ENCODE data around the gene FAM3C.

Gene FAM3C

DNA sequence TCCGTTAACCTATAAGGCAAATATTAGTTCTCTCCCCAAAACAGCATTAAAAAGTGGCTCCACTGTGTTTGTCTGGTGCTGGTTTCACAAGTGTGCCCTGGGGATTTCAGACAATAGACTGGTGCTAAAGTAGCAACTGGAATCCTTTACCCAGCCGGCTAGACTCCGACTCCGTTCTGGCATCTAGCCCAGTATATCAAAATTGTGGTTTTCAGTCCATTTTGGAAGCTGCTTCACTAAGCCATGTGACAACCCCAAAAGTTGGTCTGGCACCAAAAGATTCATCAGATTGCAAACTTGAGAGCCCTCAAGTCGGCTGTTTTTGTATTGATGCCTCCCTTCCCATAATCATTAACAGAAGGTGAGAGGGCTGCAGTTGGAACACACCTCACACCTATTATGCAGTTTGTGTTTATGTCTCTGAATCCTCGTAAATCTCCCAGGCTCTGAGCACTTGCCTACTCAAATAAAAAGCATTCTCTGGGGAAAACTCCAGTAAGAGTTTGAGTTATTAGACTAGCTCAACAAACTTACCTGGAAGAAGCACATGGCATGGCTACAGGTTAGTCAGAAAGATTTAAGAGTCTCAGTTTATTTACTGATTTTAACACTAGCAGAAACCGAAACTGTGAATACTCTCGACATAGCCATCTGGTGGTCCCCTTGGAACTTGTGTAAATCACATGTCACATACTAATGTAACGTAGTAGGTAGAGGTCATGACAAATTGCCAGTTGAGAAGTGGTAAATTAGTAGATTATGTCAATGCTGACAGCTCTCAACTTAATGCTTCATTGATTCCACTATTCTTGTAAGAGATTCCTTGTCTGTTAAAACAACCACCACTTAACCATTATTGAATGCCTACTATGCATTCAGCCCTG lies 82.1 kb downstream of the FAM3C start:
- peak; percentile 65 for DNase-seq (ENCODE audit: low read depth)
- H3K4me3 ChIP-seq (ENCODE audit: low read depth, low read length): no peak overlapping the region
- TF ChIP-seq, protein P1, sequence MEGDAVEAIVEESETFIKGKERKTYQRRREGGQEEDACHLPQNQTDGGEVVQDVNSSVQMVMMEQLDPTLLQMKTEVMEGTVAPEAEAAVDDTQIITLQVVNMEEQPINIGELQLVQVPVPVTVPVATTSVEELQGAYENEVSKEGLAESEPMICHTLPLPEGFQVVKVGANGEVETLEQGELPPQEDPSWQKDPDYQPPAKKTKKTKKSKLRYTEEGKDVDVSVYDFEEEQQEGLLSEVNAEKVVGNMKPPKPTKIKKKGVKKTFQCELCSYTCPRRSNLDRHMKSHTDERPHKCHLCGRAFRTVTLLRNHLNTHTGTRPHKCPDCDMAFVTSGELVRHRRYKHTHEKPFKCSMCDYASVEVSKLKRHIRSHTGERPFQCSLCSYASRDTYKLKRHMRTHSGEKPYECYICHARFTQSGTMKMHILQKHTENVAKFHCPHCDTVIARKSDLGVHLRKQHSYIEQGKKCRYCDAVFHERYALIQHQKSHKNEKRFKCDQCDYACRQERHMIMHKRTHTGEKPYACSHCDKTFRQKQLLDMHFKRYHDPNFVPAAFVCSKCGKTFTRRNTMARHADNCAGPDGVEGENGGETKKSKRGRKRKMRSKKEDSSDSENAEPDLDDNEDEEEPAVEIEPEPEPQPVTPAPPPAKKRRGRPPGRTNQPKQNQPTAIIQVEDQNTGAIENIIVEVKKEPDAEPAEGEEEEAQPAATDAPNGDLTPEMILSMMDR (IDR thresholded peaks at IDR 0.05; ENCODE audit: control insufficient read depth, extremely low read depth, insufficient read depth): no peak

DNA sequence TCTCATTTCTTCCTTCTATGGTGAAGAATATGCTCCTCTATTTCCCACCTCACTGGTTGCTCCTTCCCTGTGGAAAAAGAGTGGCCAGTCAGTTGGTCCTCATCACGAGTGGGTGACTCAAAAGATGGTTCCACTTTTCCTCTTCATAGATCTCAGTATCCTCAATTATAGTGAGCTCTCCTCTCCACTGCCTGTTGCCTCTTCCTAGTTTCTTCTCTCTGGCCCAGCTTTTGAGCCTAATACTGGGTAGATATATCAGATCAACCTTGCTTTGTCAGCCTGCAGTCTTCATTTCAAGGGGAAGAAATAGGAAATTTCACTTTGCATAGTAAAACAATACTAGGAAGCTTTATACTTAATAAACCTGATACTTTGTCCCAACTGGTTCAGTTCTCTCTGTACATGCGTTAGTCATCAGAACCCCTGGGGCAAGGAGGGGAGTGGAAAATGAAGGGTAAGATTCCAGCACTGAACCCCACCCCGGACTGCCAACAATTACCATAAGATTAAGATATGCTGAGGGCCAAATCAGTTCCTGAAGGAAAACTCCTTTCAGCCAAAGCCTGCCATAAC lies 82.8 kb downstream of the FAM3C start:
- H3K4me3 ChIP-seq (ENCODE audit: low read depth, low read length): no peak overlapping the region
- TF ChIP-seq, protein P1 (IDR thresholded peaks at IDR 0.05; ENCODE audit: control insufficient read depth, extremely low read depth, insufficient read depth): no peak
- DNase-seq (ENCODE audit: low read depth): no peak

DNA sequence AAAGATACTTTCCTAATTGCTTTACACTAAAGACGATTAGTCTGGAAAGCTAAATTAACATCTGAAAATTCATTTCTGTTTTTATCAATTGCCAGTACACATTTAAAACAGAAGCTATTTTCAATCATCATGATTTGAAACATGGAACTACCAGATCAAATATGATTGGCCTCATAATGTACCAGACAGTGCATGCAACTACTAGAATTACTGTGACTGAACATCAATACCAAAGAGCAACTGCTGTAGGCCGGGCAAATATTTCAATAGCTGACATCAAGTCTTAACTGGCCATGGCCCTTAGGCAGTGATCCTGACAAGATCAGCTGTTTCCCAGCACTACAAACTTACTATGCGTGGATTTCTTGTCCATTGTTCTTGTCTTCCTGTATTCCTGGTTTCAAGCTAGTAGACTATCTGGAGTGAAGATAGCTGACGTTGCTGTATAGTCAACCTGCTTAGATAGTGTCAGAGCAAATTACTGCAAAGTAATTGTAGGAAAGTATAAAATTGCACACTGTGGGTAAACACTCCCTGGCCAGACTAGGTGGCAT lies 89.0 kb downstream of the FAM3C start:
- TF ChIP-seq, protein P1 (IDR thresholded peaks at IDR 0.05; ENCODE audit: control insufficient read depth, extremely low read depth, insufficient read depth): no peak
- no peak for DNase-seq (ENCODE audit: low read depth)
- H3K4me3 ChIP-seq (ENCODE audit: low read depth, low read length): no peak overlapping the region

DNA sequence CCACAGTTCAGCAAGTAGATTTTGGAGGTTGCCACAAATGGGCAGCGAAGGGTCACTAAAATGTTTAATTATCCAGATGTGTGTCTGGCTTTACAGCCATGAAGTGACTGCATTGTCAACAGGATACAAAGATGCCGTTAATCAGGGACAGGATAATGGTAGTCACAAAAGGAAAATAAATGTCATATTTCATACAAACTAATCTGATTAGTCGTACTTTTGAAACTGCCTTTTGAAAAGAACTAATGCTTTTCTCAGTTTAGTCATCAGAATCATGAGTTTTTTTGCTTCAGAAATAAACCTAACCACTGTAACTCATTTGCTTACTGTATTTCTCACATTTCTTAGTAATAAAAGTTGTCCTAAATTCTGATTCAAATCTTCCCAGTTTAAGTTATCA lies 89.5 kb downstream of the FAM3C start:
- TF ChIP-seq, protein P1 (IDR thresholded peaks at IDR 0.05; ENCODE audit: control insufficient read depth, extremely low read depth, insufficient read depth): no peak

DNA sequence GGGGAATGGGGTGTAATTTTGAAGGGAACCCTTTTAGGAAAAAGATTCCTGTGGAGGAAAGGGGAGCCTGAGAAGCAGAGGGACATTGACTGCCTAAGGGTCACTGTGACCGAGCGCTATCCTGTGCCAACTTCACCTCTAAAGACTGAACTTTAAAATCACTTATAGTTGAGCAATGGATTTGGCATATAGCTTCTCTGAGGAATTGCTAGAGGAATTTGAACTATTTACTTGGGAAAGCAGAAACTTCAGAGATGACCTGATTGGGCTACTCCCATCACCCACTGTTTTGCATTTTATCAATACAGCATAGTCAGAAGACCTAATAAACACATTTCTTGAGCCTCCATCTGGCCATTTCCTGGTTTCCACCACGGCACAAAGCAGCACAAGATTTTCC lies 91.0 kb downstream of the FAM3C start:
- TF ChIP-seq, protein P1 (IDR thresholded peaks at IDR 0.05; ENCODE audit: control insufficient read depth, extremely low read depth, insufficient read depth): no peak
- DNase-seq (ENCODE audit: low read depth): no peak

More for the DNA sequence above, 89.5 kb downstream of the FAM3C start:
- H3K4me3 ChIP-seq (ENCODE audit: low read depth, low read length): no peak overlapping the region
- no peak for DNase-seq (ENCODE audit: low read depth)

DNA sequence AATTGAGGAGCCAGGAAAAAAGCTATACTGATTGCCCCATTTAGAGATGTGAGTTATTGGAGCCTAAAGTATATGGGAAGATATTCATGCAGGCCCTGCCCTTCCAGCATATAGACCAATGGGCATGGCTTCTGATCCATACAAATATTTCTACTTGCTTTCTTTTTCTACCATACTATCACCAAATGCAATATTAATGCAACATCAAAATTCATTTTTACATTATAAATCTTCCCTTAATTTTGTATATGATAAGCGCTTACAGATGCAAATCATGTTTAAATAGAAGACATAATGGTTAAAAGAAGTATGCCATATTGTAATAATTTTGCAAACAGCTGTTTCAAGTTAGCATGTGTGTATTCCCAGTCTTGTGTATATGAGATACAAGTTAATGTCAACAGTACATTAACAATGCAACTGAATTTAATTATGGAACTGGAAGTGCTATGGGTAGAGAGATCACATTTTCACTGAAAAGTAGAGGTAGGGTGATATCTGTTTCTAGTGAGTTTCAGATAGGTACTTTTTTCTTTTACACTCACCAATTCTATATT lies 91.9 kb downstream of the FAM3C start:
- TF ChIP-seq, protein P1 (IDR thresholded peaks at IDR 0.05; ENCODE audit: control insufficient read depth, extremely low read depth, insufficient read depth): no peak
- DNase-seq (ENCODE audit: low read depth): no peak
- H3K4me3 ChIP-seq (ENCODE audit: low read depth, low read length): no peak overlapping the region

More for the DNA sequence above, 91.0 kb downstream of the FAM3C start:
- H3K4me3 ChIP-seq (ENCODE audit: low read depth, low read length): no peak overlapping the region
